SH-SY5Y (cell line): ENCODE data around the gene USP20.

Source experiments
- GATA2 ChIP-seq: IDR thresholded peaks from 2 replicates; pipeline ENCODE4 v1.6.1; 2011; ENCODE audit warnings: mild to moderate bottlenecking, low read depth, low read length
- GATA3 ChIP-seq: IDR thresholded peaks from 2 replicates; pipeline ENCODE4 v1.6.1; 2011; ENCODE audit warnings: low read depth, mild to moderate bottlenecking, low read length, moderate library complexity

GRCh38 chr9:129878291-129878690 lies 43.0 kb downstream of the USP20 start:
- TF ChIP-seq GATA3 = no peak
- TF ChIP-seq GATA2 = no peak
